Psoas muscle (tissue), 8 donors: ENCODE data around the gene TRIM38. TPM values are rescaled to one million over a fixed set of nuclear protein-coding genes. Genes with fewer than 3 reads are reported as not detected.

Source experiments
- ATAC-seq, 4 donors: fragments of 200-7000 bp; cut with Tn5 transposase; one replicate each; pipeline ENCODE4 v1.9.1; 2020; ENCODE audit warnings: moderate library complexity in 3 of 4, mild to moderate bottlenecking in 2 of 4
- DNase-seq, 2 donors: peaks; one replicate each; pipeline ENCODE4 v3.0.0-alpha.2; 2020
- H3K27ac ChIP-seq: fragments of 200-600 bp; one replicate; pipeline ENCODE4 v1.8.0; 2022
- H3K27me3 ChIP-seq, 3 donors: fragments of 200-600 bp in 1 of 3; one replicate each; pipeline versions ENCODE4 v1.6.1 to v1.8.0; 2013 to 2022; ENCODE audit warnings: low read length in 2 of 3, mild to moderate bottlenecking in 2 of 3, moderate library complexity in 1 of 3; ENCODE audit not compliant: insufficient read depth in 3 of 3
- H3K36me3 ChIP-seq, 2 donors: fragments of 200-600 bp in 1 of 2; one replicate each; pipeline versions ENCODE4 v1.6.1 to v1.8.0; 2013 to 2022; ENCODE audit warnings: low read depth in 1 of 2, mild to moderate bottlenecking in 1 of 2, moderate library complexity in 1 of 2; ENCODE audit not compliant: insufficient read depth in 1 of 2
- H3K4me1 ChIP-seq: fragments of 200-600 bp; one replicate; pipeline ENCODE4 v1.8.0; 2022
- H3K4me3 ChIP-seq: fragments of 200-600 bp; one replicate; pipeline ENCODE4 v1.8.0; 2022; ENCODE audit warnings: mild to moderate bottlenecking
- H3K9me3 ChIP-seq: fragments of 200-600 bp; one replicate; pipeline ENCODE4 v1.8.0; 2022
- CTCF ChIP-seq: fragments of 200-600 bp; IDR thresholded peaks from one replicate; pipeline ENCODE4 v1.8.0; 2022; ENCODE audit warnings: antibody characterized with exemption
- WGBS, 3 donors: extraction: QIAGEN DNeasy Blood & Tissue Kit; methylation state at CpG; one replicate each; pipeline versions ENCODE4 v1.1.6 to v1.1.7; 2013; 5-methylcytosine and 5-hydroxymethylcytosine counted together
- intact Hi-C, 2 donors: fragments of 100-400 bp; cut with DNase I; formaldehyde crosslinking; loops; one replicate each; pipeline versions ENCODE4 v1.11.0 to v1.14.2; 2022
- polyA plus RNA-seq, 3 donors: library from polyadenylated mRNA; stranded (reverse); fragments of 200-250 nt; gene quantifications; one replicate each; pipeline ENCODE4 v1.2.3, GENCODE V29; 2013
- total RNA-seq, 4 donors: library from RNA; stranded (reverse); fragmentation: NEBNext Ultra II Directional in 2 of 4; extraction: Animal tissue kit (Norgen Biotek cat#: 25700) in 2 of 4; gene quantifications; one replicate each; pipeline versions ENCODE4 v1.2.1 to v1.2.4, GENCODE V29; 2021 to 2023
- donor health status: healthy with polysubstance abuse.
- donor health status: DM: no; HTN: no; CAD: no; lungs with moderate emphysema.
- donor health status: Bipolar disorder and iron deficiency.
- donor health status: healthy.
- donor health status: DM: yes; HTN: yes; CAD: no.
- donor health status: DM: no; HTN: no; CAD: no.
- donor health status: DM: no; HTN: no; CAD: no.
- donor health status: DM: yes; HTN: yes; CAD: no.

TRIM38 gene
- total and polyA plus RNA-seq, 7 donors, result 1.4 to 7.3 (median 4.7) TPM

- no peak for TF ChIP-seq CTCF
- intact Hi-C loops, result loop anchor here in 1 of 2 donors (10.0 kb wide), 2 partner anchors 512 to 1112 kb away; partner anchors contain the start of gene HMGN4
- Histone ChIP-seq H3K9me3 (no peaks in the 10 kb centered on the region), H3K36me3 (no peaks in the 10 kb centered on the region), H3K4me3 (no peak overlapping the region), H3K4me1 (peaks cover 13% of the 10 kb centered on the region), H3K27me3 (peaks cover 0 to 20% (median 5%) of the 10 kb centered on the region in 3 donors), H3K27ac (no peak overlapping the region)
- WGBS, 3 donors, result 42 to 54% (median 51%) methylated on average over 1 of the region's 1 CpG
- DNase-seq (no peak), ATAC-seq (no peak)
These were observed 60.1 kb downstream of the TRIM38 start for GRCh38 chr6:26022737-26023136.

- DNase-seq (no peak), ATAC-seq (no peak)
- Histone ChIP-seq H3K36me3 (no peaks in the 10 kb centered on the region), H3K27me3 (peaks cover 0 to 15% (median 2%) of the 10 kb centered on the region in 3 donors), H3K4me3 (no peak overlapping the region), H3K4me1 (peaks cover 13% of the 10 kb centered on the region), H3K27ac (no peak overlapping the region), H3K9me3 (no peaks in the 10 kb centered on the region)
- WGBS, 3 donors, result 96 to 99% (median 98%) methylated on average over 3 of the region's 3 CpGs
- TF ChIP-seq CTCF, result no peak
- intact Hi-C loops, result loop anchor here in 1 of 2 donors (10.0 kb wide), 2 partner anchors 510 to 1110 kb away; partner anchors contain the start of gene HMGN4
These were observed 62.0 kb downstream of the TRIM38 start for GRCh38 chr6:26024651-26025046.

GRCh38 chr6:26025047-26025893 is 62.7 kb downstream of the TRIM38 start:
- H3K27me3 ChIP-seq, result peaks cover 0 to 21% (median 2%) of the 10 kb centered on the region in 3 donors
- no peaks in the 10 kb centered on the region for H3K9me3 ChIP-seq
- peak overlapping the region; percentile 68 for H3K4me3 ChIP-seq
- ATAC-seq (peak in 2 of 4 donors; percentile 30 to 31), DNase-seq (no peak)
- 81 to 83% (median 83%) methylated on average over 17 of the region's 17 CpGs for WGBS, 3 donors
- peaks cover 13% of the 10 kb centered on the region for H3K4me1 ChIP-seq
- intact Hi-C loops, result loop anchor here in 1 of 2 donors (10.0 kb wide), 2 partner anchors 510 to 1110 kb away; partner anchors contain the start of gene HMGN4
- peak overlapping the region; percentile 83 for H3K27ac ChIP-seq
- TF ChIP-seq CTCF, result no peak
- H3K36me3 ChIP-seq, result no peaks in the 10 kb centered on the region

- H3K27me3 ChIP-seq, result peaks cover 0 to 30% (median 2%) of the 10 kb centered on the region in 3 donors
- ATAC-seq, result peak; percentile 67 to 78 (median 71)
- 1 to 2% (median 1%) methylated on average over 23 of the region's 23 CpGs for WGBS, 3 donors
These were observed 63.6 kb downstream of the TRIM38 start for GRCh38 chr6:26025894-26026832.

More at GRCh38 chr6:26025894-26026832, 63.6 kb downstream of the TRIM38 start:
- H3K4me3 ChIP-seq, result peak overlapping the region; percentile 68
- H3K36me3 ChIP-seq, result no peaks in the 10 kb centered on the region
- peak; percentile 89 to 92 for DNase-seq
- peak overlapping the region; percentile 83 for H3K27ac ChIP-seq
- no peaks in the 10 kb centered on the region for H3K9me3 ChIP-seq
- intact Hi-C loops, result loop anchor here in 1 of 2 donors (10.0 kb wide), 2 partner anchors 509 to 1109 kb away; partner anchors contain the start of gene HMGN4
- TF ChIP-seq CTCF, result peak; percentile 71
- H3K4me1 ChIP-seq, result peaks cover 9% of the 10 kb centered on the region
